GM12878 (cell line): ENCODE measurements around the gene PDE1C. TPM values are rescaled to one million over a fixed set of nuclear protein-coding genes. Genes with fewer than 3 reads are reported as not detected.

Experiments used
- ATAC-seq: fragments of 200-7000 bp; cut with Tn5 transposase; 3 replicates; pipeline ENCODE4 v1.9.1; 2020; ENCODE audit warnings: mild to moderate bottlenecking, moderate library complexity
- BruUV-seq: library from RNA; stranded (reverse); fragments of 400-500 nt; replicated peaks from 2 replicates; lab custom pipeline; 2021; lab: Mats Ljungman, UMichigan
- CTCF ChIA-PET: fragments of 300-600 bp; sonication (Branson Sonifier 250); formaldehyde crosslinking; extraction: SDS; loops from one replicate; lab custom pipeline; 2021; ENCODE audit warnings: inconsistent platforms; lab: Yijun Ruan, JAX
- POLR2A ChIA-PET: fragments of 350-600 bp; formaldehyde crosslinking; extraction: SDS; loops from one replicate; lab custom pipeline; 2021; ENCODE audit warnings: inconsistent platforms; lab: Charles Lee
- RAD21 ChIA-PET: fragments of 300-600 bp; sonication (Branson Sonifier 250); formaldehyde crosslinking; loops from one replicate; lab custom pipeline; 2023; ENCODE audit warnings: antibody characterized with exemption; ENCODE audit not compliant: unreplicated experiment; lab: Charles Lee
- SMC1A ChIA-PET: fragments of 300-600 bp; sonication (Branson Sonifier 250); formaldehyde crosslinking; loops from one replicate; lab custom pipeline; 2023; ENCODE audit not compliant: unreplicated experiment, uncharacterized antibody; lab: Charles Lee
- DNase-seq: peaks from one replicate; pipeline ENCODE4 v3.0.0-alpha.2; 2011; ENCODE audit warnings: low read depth, low spot score
- FAIRE-seq: peaks from 3 replicates; lab custom pipeline; 2011; peaks lifted over from hg19 to GRCh38; lab: Jason Lieb, UNC
- H2AFZ ChIP-seq: 2 replicates; pipeline ENCODE4 v1.6.0; 2011; ENCODE audit warnings: low read depth, low read length, control low read depth; ENCODE audit not compliant: control insufficient read depth
- H3K27ac ChIP-seq: 2 replicates; pipeline ENCODE4 v1.5.1; 2011; ENCODE audit warnings: control low read depth; ENCODE audit not compliant: control insufficient read depth, insufficient read depth
- H3K27me3 ChIP-seq, 2 experiments: replicated peaks in 1 of 2; 2 replicates each; pipeline versions ENCODE4 v1.6.0 to v1.6.1; 2011; ENCODE audit warnings: low read length in 1 of 2; ENCODE audit not compliant: control insufficient read depth in 2 of 2, insufficient read depth in 2 of 2
- H3K36me3 ChIP-seq, 2 experiments: 2 replicates each; pipeline ENCODE4 v1.5.1; 2011; ENCODE audit warnings: low read length in 1 of 2; ENCODE audit not compliant: control insufficient read depth in 2 of 2, insufficient read depth in 2 of 2
- H3K4me1 ChIP-seq: 2 replicates; pipeline ENCODE4 v1.6.1; 2011; ENCODE audit warnings: mild to moderate bottlenecking, low read length, moderate library complexity, mixed read lengths; ENCODE audit not compliant: control insufficient read depth, insufficient read depth
- H3K4me2 ChIP-seq: 2 replicates; pipeline ENCODE4 v1.6.0; 2011; ENCODE audit warnings: control low read depth; ENCODE audit not compliant: control insufficient read depth, insufficient read depth
- H3K4me3 ChIP-seq: fragments of 200-600 bp; sonication (generic); 2 replicates; pipeline ENCODE4 v1.5.1; 2016
- H3K79me2 ChIP-seq: 2 replicates; pipeline ENCODE4 v1.6.0; 2011; ENCODE audit warnings: low read length; ENCODE audit not compliant: control insufficient read depth, insufficient read depth
- H3K9ac ChIP-seq: 2 replicates; pipeline ENCODE4 v1.8.0; 2011; ENCODE audit warnings: low read length, control low read depth, mixed read lengths; ENCODE audit not compliant: control insufficient read depth, insufficient read depth
- H3K9me3 ChIP-seq: replicated peaks from 3 replicates; pipeline ENCODE4 v1.5.1; 2011; ENCODE audit warnings: mild to moderate bottlenecking, low read length; ENCODE audit not compliant: control insufficient read depth, insufficient read depth
- H4K20me1 ChIP-seq: 2 replicates; pipeline ENCODE4 v1.6.0; 2011; ENCODE audit not compliant: control insufficient read depth, insufficient read depth
- ESRRA ChIP-seq: IDR thresholded peaks from 2 replicates; pipeline ENCODE4 v1.6.1; 2012; ENCODE audit warnings: mild to moderate bottlenecking, low read length, improper control_type of control experiment
- MXI1 ChIP-seq: fragments of 150-350 bp; IDR thresholded peaks from 2 replicates; pipeline ENCODE4 v1.6.1; 2011; ENCODE audit warnings: low read depth, mild to moderate bottlenecking, inconsistent platforms, low read length, improper control_type of control experiment
- ZNF24 ChIP-seq: fragments of 450-650 bp; IDR thresholded peaks from 2 replicates; pipeline ENCODE4 v1.6.1; 2017; ENCODE audit warnings: antibody characterized with exemption, mild to moderate bottlenecking
- WGBS: methylation state at CpG from one replicate; pipeline ENCODE4 v1.1.6; 2016; ENCODE audit warnings: low lambda C conversion rate; ENCODE audit not compliant: insufficient replicate concordance, insufficient coverage; ENCODE audit errors: missing lambda C conversion rate; 5-methylcytosine and 5-hydroxymethylcytosine counted together
- in situ Hi-C: fragments of 300-500 bp; cut with MboI; formaldehyde crosslinking; loops from 9 replicates; pipeline ENCODE4 v1.14.3; 2018; ENCODE audit warnings: mixed read lengths
- intact Hi-C: fragments of 100-400 bp; cut with micrococcal nuclease; formaldehyde crosslinking; loops from one replicate; pipeline ENCODE4 v1.14.2; 2022; ENCODE audit not compliant: unreplicated experiment
- polyA plus RNA-seq, 11 experiments: library from polyadenylated mRNA; depleted of rRNA in 4 of 11; unstranded in 6 of 11; stranded (reverse) in 5 of 11; fragments of >200 nt; fragmentation: Nextera tagmentation in 4 of 11; fragmentation: Illumina TruSeq in 1 of 11; extraction: Ambion mirVana in 4 of 11; extraction: Trizol in 1 of 11; gene quantifications; 1 replicate in 1 of 11; 2 replicates in 10 of 11; pipeline versions ENCODE4 v1.2.1 to v1.2.3, GENCODE V29; 2011 to 2016; ENCODE audit warnings: inconsistent platforms in 2 of 11, missing spikeins in 2 of 11, low read depth in 1 of 11
- total RNA-seq, 4 experiments: library from RNA; depleted of rRNA in 3 of 4; stranded (reverse); fragments of >200 nt in 3 of 4; fragmentation: Illumina TruSeq in 1 of 4; extraction: Trizol in 1 of 4; gene quantifications; 2 replicates each; pipeline versions ENCODE4 v1.2.1 to v1.2.3, GENCODE V29; 2013 to 2021
- TF ChIP-seq, protein P1 (sequence below): fragments of 450-650 bp; formaldehyde crosslinking; IDR thresholded peaks from 2 replicates; pipeline ENCODE4 v1.5.0; 2022; ENCODE audit warnings: mild to moderate bottlenecking, missing genetic modification characterization

The PDE1C gene
- total and polyA plus RNA-seq, 10 of the 15 experiments (the other 5 are each of a cell fraction or from before 2014, with no cell fraction given) = 0.29 to 2.3 (median 0.70) TPM

DNA sequence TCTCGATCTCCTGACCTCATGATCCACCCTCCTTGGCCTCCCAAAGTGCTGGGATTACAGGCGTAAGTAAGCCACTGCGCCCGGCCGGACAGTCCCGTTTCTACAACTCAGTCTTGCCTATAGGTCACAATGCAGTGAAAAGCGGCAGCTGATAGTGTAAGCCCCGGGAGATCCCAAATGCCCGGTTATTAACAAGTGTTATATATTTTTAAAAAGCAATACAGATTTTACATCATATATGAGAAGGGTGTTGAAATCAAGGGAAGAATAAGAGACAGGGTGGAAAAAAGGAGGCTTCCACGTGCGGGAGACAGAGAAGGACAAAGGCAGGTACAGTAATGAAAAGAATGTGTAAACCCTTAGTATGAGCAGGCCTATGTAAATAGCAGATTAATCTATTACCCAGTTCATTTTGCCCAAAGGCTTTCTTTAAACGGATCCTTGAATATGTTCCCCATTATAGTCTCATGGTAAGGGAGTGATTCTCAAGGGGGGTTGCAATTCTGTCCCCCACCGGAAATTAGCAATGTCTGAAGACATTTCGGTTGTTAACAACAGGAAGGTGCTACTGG, 170.8 kb downstream of the PDE1C start:
- Histone ChIP-seq H4K20me1 (no peaks in the 10 kb centered on the region), H3K36me3 (no peaks in the 10 kb centered on the region), H3K9ac (no peak overlapping the region), H2AFZ (no peak overlapping the region), H3K4me1 (peaks cover 6% of the 10 kb centered on the region), H3K9me3 (peaks cover 5% of the 10 kb centered on the region; the same call in 1 of the 3 replicates), H3K4me3 (no peak overlapping the region), H3K27me3 (no peaks in the 10 kb centered on the region; a peak in 1 of 4 replicates), H3K4me2 (no peak overlapping the region), H3K79me2 (no peaks in the 10 kb centered on the region), H3K27ac (no peak overlapping the region)
- no peak for TF ChIP-seq ZNF24
- no peak for TF ChIP-seq ESRRA
- no peak for TF ChIP-seq MXI1
- TF ChIP-seq, protein P1, sequence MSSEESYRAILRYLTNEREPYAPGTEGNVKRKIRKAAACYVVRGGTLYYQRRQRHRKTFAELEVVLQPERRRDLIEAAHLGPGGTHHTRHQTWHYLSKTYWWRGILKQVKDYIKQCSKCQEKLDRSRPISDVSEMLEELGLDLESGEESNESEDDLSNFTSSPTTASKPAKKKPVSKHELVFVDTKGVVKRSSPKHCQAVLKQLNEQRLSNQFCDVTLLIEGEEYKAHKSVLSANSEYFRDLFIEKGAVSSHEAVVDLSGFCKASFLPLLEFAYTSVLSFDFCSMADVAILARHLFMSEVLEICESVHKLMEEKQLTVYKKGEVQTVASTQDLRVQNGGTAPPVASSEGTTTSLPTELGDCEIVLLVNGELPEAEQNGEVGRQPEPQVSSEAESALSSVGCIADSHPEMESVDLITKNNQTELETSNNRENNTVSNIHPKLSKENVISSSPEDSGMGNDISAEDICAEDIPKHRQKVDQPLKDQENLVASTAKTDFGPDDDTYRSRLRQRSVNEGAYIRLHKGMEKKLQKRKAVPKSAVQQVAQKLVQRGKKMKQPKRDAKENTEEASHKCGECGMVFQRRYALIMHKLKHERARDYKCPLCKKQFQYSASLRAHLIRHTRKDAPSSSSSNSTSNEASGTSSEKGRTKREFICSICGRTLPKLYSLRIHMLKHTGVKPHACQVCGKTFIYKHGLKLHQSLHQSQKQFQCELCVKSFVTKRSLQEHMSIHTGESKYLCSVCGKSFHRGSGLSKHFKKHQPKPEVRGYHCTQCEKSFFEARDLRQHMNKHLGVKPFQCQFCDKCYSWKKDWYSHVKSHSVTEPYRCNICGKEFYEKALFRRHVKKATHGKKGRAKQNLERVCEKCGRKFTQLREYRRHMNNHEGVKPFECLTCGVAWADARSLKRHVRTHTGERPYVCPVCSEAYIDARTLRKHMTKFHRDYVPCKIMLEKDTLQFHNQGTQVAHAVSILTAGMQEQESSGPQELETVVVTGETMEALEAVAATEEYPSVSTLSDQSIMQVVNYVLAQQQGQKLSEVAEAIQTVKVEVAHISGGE (CRISPR knock-in tag) = no peak
- ATAC-seq (no peak), DNase-seq (no peak), FAIRE-seq (no peak)
- ChIA-PET RAD21 (no interaction called here), SMC1A (no interaction called here), CTCF (no interaction called here), POLR2A (no interaction called here)
- in situ Hi-C loops (no loop called here), intact Hi-C loops (no loop called here)
- 56% methylated on average over 14 of the region's 14 CpGs for WGBS
- BruUV-seq = no TSS peak
